SK-N-SH treated with all-trans-retinoic acid at 6 μM for 48 hours (cell line): ENCODE measurements around the gene ARID1B.

Source experiments
- ARNTL ChIP-seq: fragments of 450-650 bp; formaldehyde crosslinking; IDR thresholded peaks from 2 replicates; pipeline ENCODE4 v1.5.0; 2020; ENCODE audit warnings: low read depth, mild to moderate bottlenecking, moderate library complexity, borderline replicate concordance
- BACH2 ChIP-seq: fragments of 250-450 bp; sonication (Bioruptor Pico); IDR thresholded peaks from 2 replicates; pipeline ENCODE4 v1.9.0; 2021; ENCODE audit warnings: mild to moderate bottlenecking, borderline replicate concordance
- CSDC2 ChIP-seq: fragments of 250-450 bp; sonication (Bioruptor Pico); IDR thresholded peaks from 2 replicates; pipeline ENCODE4 v1.5.0; 2020; ENCODE audit warnings: mild to moderate bottlenecking, moderate library complexity
- ISL1 ChIP-seq: fragments of 250-450 bp; sonication (Bioruptor Pico); IDR thresholded peaks from 2 replicates; pipeline ENCODE4 v2.1.2; 2022; ENCODE audit warnings: mild to moderate bottlenecking, moderate library complexity
- PPARA ChIP-seq: fragments of 250-450 bp; sonication (Bioruptor Pico); IDR thresholded peaks from 2 replicates; pipeline ENCODE4 v1.5.0; 2020; ENCODE audit warnings: mild to moderate bottlenecking, borderline replicate concordance
- ZC3H10 ChIP-seq: fragments of 250-450 bp; sonication (Bioruptor Pico); IDR thresholded peaks from 2 replicates; pipeline ENCODE4 v1.5.1; 2021; ENCODE audit warnings: mild to moderate bottlenecking, moderate library complexity
- ZFP3 ChIP-seq: fragments of 250-450 bp; sonication (Bioruptor Pico); IDR thresholded peaks from 2 replicates; pipeline ENCODE4 v1.5.0; 2020; ENCODE audit warnings: mild to moderate bottlenecking, moderate library complexity
- ZFP30 ChIP-seq: fragments of 450-650 bp; formaldehyde crosslinking; IDR thresholded peaks from 2 replicates; pipeline ENCODE4 v1.5.0; 2022; ENCODE audit warnings: mild to moderate bottlenecking, moderate library complexity
- ZNF565 ChIP-seq: fragments of 450-650 bp; formaldehyde crosslinking; conservative IDR thresholded peaks from 2 replicates; pipeline ENCODE4 v1.5.0; 2020; ENCODE audit warnings: low read depth, mild to moderate bottlenecking, moderate library complexity
- TF ChIP-seq, protein P1 (sequence below): fragments of 250-450 bp; sonication (Bioruptor Pico); IDR thresholded peaks from 2 replicates; pipeline ENCODE4 v1.8.0; 2020; ENCODE audit warnings: mild to moderate bottlenecking, moderate library complexity, borderline replicate concordance
- TF ChIP-seq, protein P2 (sequence below): fragments of 250-450 bp; sonication (Bioruptor Pico); IDR thresholded peaks from 2 replicates; pipeline ENCODE4 v1.8.0; 2021; ENCODE audit warnings: low read depth, mild to moderate bottlenecking, moderate library complexity, borderline replicate concordance
- TF ChIP-seq, protein P3 (sequence below): fragments of 250-450 bp; sonication (Bioruptor Pico); IDR thresholded peaks from 2 replicates; pipeline ENCODE4 v1.5.0; 2020; ENCODE audit warnings: mild to moderate bottlenecking, moderate library complexity
- TF ChIP-seq, protein P4 (sequence below): fragments of 250-450 bp; sonication (Bioruptor Pico); IDR thresholded peaks from 2 replicates; pipeline ENCODE4 v1.5.1; 2020; ENCODE audit warnings: low read depth, mild to moderate bottlenecking, moderate library complexity

DNA sequence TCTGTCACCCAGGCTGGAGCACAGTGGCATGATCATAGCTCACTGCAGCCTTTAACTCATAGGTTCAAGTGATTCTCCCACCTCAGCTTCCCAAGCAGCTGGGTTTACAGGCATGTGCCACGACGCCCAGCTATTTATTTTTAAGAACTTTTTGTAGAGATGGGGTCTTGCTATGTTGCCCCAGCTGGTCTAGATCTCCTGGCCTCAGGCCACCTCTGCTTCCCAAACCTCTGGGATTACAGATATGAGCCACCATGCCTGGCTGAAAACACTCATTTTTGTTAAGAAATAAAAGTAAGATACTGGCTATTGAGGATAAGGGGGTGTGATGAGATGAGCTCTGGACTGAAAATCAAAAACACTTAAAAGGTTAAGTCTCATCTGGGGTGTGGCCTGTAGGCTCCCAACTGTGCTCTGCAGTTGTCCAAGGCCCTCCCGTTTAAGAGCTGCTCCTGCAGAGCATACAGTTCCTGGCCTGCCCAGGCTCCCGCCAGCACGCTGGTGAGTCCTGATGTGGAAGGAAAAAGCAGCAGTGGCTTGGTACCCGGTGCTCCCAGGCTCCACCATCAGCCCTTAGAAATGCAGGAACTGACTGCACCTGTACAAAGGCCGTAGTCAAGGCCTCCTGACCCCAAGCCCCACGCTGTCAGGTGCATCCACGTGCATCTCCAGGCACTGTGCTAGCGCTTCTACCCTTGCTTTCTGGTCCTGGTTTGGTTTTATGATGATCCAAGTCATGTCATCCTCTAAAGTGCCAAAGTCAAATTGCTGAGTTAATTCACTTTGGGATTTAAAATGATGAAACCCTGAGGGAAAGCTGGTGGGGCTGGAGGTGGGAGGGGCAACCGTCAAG, 434.7 kb downstream of the ARID1B start:
- TF ChIP-seq ZC3H10 (CRISPR knock-in tag) (no peak), ZFP3 (no peak), ZFP30 (CRISPR knock-in tag) (no peak), BACH2 (CRISPR knock-in tag) (no peak), ZNF565 (CRISPR knock-in tag) (no peak), ARNTL (CRISPR knock-in tag) (no peak), CSDC2 (no peak), PPARA (CRISPR knock-in tag) (no peak), ISL1 (no peak)
- TF ChIP-seq, protein P1, sequence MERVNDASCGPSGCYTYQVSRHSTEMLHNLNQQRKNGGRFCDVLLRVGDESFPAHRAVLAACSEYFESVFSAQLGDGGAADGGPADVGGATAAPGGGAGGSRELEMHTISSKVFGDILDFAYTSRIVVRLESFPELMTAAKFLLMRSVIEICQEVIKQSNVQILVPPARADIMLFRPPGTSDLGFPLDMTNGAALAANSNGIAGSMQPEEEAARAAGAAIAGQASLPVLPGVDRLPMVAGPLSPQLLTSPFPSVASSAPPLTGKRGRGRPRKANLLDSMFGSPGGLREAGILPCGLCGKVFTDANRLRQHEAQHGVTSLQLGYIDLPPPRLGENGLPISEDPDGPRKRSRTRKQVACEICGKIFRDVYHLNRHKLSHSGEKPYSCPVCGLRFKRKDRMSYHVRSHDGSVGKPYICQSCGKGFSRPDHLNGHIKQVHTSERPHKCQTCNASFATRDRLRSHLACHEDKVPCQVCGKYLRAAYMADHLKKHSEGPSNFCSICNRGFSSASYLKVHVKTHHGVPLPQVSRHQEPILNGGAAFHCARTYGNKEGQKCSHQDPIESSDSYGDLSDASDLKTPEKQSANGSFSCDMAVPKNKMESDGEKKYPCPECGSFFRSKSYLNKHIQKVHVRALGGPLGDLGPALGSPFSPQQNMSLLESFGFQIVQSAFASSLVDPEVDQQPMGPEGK (CRISPR knock-in tag), result no peak
- TF ChIP-seq, protein P2, sequence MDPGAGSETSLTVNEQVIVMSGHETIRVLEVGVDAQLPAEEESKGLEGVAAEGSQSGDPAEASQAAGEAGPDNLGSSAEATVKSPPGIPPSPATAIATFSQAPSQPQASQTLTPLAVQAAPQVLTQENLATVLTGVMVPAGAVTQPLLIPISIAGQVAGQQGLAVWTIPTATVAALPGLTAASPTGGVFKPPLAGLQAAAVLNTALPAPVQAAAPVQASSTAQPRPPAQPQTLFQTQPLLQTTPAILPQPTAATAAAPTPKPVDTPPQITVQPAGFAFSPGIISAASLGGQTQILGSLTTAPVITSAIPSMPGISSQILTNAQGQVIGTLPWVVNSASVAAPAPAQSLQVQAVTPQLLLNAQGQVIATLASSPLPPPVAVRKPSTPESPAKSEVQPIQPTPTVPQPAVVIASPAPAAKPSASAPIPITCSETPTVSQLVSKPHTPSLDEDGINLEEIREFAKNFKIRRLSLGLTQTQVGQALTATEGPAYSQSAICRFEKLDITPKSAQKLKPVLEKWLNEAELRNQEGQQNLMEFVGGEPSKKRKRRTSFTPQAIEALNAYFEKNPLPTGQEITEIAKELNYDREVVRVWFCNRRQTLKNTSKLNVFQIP (CRISPR knock-in tag), result no peak
- TF ChIP-seq, protein P3, sequence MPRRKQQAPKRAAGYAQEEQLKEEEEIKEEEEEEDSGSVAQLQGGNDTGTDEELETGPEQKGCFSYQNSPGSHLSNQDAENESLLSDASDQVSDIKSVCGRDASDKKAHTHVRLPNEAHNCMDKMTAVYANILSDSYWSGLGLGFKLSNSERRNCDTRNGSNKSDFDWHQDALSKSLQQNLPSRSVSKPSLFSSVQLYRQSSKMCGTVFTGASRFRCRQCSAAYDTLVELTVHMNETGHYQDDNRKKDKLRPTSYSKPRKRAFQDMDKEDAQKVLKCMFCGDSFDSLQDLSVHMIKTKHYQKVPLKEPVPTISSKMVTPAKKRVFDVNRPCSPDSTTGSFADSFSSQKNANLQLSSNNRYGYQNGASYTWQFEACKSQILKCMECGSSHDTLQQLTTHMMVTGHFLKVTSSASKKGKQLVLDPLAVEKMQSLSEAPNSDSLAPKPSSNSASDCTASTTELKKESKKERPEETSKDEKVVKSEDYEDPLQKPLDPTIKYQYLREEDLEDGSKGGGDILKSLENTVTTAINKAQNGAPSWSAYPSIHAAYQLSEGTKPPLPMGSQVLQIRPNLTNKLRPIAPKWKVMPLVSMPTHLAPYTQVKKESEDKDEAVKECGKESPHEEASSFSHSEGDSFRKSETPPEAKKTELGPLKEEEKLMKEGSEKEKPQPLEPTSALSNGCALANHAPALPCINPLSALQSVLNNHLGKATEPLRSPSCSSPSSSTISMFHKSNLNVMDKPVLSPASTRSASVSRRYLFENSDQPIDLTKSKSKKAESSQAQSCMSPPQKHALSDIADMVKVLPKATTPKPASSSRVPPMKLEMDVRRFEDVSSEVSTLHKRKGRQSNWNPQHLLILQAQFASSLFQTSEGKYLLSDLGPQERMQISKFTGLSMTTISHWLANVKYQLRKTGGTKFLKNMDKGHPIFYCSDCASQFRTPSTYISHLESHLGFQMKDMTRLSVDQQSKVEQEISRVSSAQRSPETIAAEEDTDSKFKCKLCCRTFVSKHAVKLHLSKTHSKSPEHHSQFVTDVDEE (CRISPR knock-in tag), result no peak
- TF ChIP-seq, protein P4, sequence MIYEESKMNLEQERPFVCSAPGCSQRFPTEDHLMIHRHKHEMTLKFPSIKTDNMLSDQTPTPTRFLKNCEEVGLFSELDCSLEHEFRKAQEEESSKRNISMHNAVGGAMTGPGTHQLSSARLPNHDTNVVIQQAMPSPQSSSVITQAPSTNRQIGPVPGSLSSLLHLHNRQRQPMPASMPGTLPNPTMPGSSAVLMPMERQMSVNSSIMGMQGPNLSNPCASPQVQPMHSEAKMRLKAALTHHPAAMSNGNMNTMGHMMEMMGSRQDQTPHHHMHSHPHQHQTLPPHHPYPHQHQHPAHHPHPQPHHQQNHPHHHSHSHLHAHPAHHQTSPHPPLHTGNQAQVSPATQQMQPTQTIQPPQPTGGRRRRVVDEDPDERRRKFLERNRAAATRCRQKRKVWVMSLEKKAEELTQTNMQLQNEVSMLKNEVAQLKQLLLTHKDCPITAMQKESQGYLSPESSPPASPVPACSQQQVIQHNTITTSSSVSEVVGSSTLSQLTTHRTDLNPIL (CRISPR knock-in tag), result no peak
